ENCODE measurements around the gene SUN1. TPM values are rescaled to one million over a fixed set of nuclear protein-coding genes. Genes with fewer than 3 reads are reported as not detected.

SUN1 gene
- total RNA-seq, 4 donors from 2014 or later: 78.0 to 113 (median 105) TPM

GRCh38 chr7:876972-877311, 44.7 kb downstream of the SUN1 start:
- no peaks in the 10 kb centered on the region for H3K27me3 ChIP-seq
- no peak for DNase-seq
- WGBS, 2 donors: 0 to 1% methylated on average over 24 to 26 of the region's 26 CpGs
- H3K36me3 ChIP-seq: peaks cover 5 to 30% (median 8%) of the 10 kb centered on the region in 3 donors
- H3K4me3 ChIP-seq: peak overlapping the region; percentile 82 to 97 (median 90)
- no peaks in the 10 kb centered on the region for H3K9me3 ChIP-seq
- H3K4me1 ChIP-seq: peaks cover 23 to 74% (median 31%) of the 10 kb centered on the region in 3 donors
- TF ChIP-seq POLR2A (IDR thresholded peaks at IDR 0.05): no peak
- no peak for TF ChIP-seq CTCF (IDR thresholded peaks at IDR 0.05)
- intact Hi-C loops (cut with DNase I): no loop called here
- peak overlapping the region; percentile 93 to 97 (median 95) for H3K27ac ChIP-seq

GRCh38 chr7:877312-878232, 45.3 kb downstream of the SUN1 start:
- WGBS, 2 donors: 12 to 22% methylated on average over 22 to 27 of the region's 47 CpGs
- H3K27ac ChIP-seq: peak overlapping the region; percentile 93 to 97 (median 95)
- peak overlapping the region; percentile 82 to 97 (median 90) for H3K4me3 ChIP-seq
- TF ChIP-seq CTCF (IDR thresholded peaks at IDR 0.05): no peak
- no peak for TF ChIP-seq POLR2A (IDR thresholded peaks at IDR 0.05)
- peaks cover 4 to 28% (median 5%) of the 10 kb centered on the region in 3 donors for H3K36me3 ChIP-seq
- DNase-seq: no peak
- H3K9me3 ChIP-seq: no peaks in the 10 kb centered on the region
- intact Hi-C loops (cut with DNase I): no loop called here
- H3K27me3 ChIP-seq: no peaks in the 10 kb centered on the region
- H3K4me1 ChIP-seq: peaks cover 23 to 79% (median 31%) of the 10 kb centered on the region in 3 donors

GRCh38 chr7:879093-879492, 46.8 kb downstream of the SUN1 start:
- intact Hi-C loops (cut with DNase I): no loop called here
- 87 to 90% methylated on average over 6 to 15 of the region's 15 CpGs for WGBS, 2 donors
- DNase-seq: no peak
- H3K9me3 ChIP-seq: no peaks in the 10 kb centered on the region
- peak overlapping the region in 1 of 4 donors; percentile 43 for H3K27ac ChIP-seq
- H3K4me1 ChIP-seq: peaks cover 32 to 80% (median 33%) of the 10 kb centered on the region in 3 donors
- no peak overlapping the region for H3K4me3 ChIP-seq
- H3K36me3 ChIP-seq: peaks cover 0 to 23% (median 5%) of the 10 kb centered on the region in 3 donors
- H3K27me3 ChIP-seq: no peaks in the 10 kb centered on the region
- TF ChIP-seq CTCF (IDR thresholded peaks at IDR 0.05): no peak
- no peak for TF ChIP-seq POLR2A (IDR thresholded peaks at IDR 0.05)

DNA sequence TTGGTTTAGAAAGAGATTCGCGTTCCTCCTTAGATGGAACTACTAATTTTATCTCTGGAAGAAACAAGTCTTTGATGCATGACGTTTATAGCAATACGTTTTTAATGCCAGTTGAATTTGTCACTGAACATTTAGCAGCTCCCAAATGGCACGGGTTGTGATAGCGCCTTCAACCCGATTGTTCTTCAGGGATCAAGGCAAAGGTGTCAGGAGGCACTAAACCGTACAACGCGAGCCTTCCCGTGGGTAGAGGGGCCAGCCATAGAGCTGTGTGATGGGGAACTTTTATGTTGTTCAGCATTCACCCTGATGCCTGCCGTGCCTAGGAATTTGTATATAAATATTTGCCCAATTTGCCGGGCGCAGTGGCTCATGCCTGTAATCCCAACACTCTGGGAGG, 47.4 kb downstream of the SUN1 start:
- TF ChIP-seq CTCF (IDR thresholded peaks at IDR 0.05): no peak
- no peak for TF ChIP-seq POLR2A (IDR thresholded peaks at IDR 0.05)
- peaks cover 0 to 23% (median 5%) of the 10 kb centered on the region in 3 donors for H3K36me3 ChIP-seq
- intact Hi-C loops (cut with DNase I): no loop called here
- H3K4me3 ChIP-seq: no peak overlapping the region
- H3K9me3 ChIP-seq: no peaks in the 10 kb centered on the region
- peak overlapping the region in 1 of 4 donors; percentile 43 for H3K27ac ChIP-seq
- no peak for DNase-seq
- H3K4me1 ChIP-seq: peaks cover 38 to 80% (median 39%) of the 10 kb centered on the region in 3 donors
- 77 to 80% methylated on average over 12 to 13 of the region's 14 CpGs for WGBS, 2 donors
- no peaks in the 10 kb centered on the region for H3K27me3 ChIP-seq

DNA sequence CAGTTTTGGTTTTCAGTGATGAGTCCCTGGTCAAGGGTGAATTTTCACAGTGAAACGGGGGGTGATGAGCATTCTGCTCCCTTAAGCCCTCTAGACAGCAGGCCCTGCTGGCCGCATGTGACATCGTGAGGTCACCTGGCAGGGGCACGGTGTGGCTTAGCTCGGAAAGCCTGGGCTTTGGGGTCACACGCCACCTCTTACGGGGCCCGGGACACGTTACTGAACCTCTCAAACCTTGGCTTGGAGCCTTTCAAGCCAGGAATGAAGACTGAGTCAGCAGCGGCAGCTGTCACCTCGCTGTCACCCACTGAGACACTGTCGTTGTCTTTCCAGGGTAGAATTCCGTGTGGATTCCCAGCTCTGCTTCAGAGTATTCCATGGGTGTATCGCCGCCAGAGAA, 48.2 kb downstream of the SUN1 start:
- Histone ChIP-seq H3K36me3 (peaks cover 0 to 23% (median 5%) of the 10 kb centered on the region in 3 donors), H3K9me3 (no peaks in the 10 kb centered on the region), H3K4me1 (peaks cover 37 to 81% (median 44%) of the 10 kb centered on the region in 3 donors), H3K4me3 (no peak overlapping the region), H3K27ac (no peak overlapping the region), H3K27me3 (no peaks in the 10 kb centered on the region)
- 71 to 92% methylated on average over 4 to 8 of the region's 15 CpGs for WGBS, 2 donors
- DNase-seq: no peak
- intact Hi-C loops (cut with DNase I): no loop called here
- TF ChIP-seq POLR2A (IDR thresholded peaks at IDR 0.05): no peak
- TF ChIP-seq CTCF (IDR thresholded peaks at IDR 0.05): no peak
